ELF-1 (cell line): ENCODE measurements around the gene LINC00237.
A peak's percentile ranks its signal among the peaks of the same experiment; 100 is the strongest.

ENCODE experiments used
- DNase-seq: peaks from one replicate; pipeline ENCODE4 v3.0.0-alpha.2; 2016; ENCODE audit warnings: low read depth, low spot score

LINC00237 gene

DNA sequence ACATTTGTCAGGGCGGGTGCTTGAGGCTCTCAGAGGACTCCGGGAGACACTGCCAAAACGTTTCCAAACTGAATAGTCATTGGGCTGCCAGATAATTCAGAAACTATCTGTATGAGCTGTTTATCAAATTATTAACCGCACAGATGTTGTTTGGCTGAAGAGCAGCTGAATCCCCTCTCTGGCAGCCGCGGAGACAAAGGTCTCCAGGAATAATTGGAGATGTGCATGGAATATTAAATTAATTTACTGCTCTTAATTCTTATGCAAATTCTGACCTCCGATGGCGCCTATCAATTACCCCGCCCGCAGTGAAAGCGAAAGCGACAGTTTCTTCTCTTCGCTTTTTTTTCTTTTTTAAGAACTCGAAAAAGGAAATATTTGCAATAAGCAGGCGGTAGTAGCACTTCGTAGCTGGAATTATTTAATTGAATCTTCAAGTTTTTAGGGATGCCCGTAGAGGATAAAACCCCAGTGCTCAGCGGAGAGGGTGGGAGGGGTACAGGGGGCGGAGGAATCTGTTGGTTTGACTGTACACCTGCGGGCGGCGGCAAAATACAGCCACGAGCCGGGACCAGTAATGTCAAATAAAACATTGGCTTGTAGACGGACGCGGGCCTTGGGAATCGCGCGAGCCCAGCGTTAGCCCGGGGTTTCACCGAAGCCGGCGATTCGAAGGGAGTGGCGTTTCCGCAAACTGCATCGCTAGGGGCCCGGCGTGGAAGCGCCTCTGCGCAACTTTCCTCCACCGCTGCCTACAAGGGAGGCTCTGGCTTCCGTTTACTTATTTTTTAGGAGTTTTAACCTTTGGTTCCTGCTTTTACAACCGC lies 6.2 kb downstream of the LINC00237 start:
- DNase-seq: peak; percentile 40

DNA sequence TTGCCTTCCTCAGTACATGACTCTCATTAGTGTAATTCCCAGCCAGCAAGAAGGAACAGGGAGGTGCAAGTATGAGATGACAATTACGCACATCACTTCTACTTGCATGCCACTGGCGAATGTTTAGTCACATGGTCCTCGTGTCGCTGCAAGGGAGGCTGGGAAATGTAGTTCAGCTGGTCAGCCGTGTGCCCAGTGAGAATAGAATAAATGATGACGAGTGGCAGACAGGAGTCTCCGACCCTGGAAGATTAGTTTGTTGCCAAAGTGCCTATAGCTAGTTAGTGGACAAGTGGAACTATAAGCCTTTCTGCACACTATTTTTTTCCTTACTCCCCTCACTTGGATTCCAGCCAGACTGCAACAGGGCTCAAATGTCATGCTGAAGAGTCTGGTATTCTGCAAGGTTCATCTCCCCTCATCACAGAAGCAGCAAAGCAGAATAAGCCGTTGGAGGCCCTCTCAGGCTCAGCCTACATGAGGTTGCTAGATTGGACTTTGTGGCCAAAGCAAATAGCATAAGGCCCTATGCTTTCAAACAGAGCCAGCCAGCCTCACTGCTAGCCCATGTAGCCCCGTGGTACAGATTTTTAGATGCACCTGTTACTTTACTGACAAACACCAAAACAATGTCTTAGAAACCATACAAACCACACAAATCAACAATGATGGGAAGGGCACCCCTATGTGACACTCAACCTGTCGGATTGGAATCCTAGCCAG lies 9.7 kb downstream of the LINC00237 start:
- DNase-seq: peak; percentile 20

DNA sequence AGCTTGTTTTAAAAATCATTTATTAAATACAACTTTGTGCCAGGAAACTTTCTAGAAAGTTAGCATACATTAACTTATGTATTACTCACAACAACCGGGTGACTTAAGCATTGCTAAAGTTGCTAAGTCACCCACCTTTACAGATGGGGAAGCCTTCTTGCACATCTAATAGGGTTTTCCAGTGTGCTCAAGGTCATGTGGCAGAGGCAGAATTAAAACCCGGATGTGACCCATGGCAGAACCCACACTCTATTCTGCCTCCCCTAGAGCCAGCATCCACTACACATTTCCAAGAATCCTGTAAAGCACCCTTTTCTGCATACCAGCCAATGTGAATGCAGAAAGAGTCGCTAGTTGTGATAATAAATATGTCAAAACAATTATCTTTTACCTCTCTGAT lies 13.4 kb downstream of the LINC00237 start:
- DNase-seq: no peak

DNA sequence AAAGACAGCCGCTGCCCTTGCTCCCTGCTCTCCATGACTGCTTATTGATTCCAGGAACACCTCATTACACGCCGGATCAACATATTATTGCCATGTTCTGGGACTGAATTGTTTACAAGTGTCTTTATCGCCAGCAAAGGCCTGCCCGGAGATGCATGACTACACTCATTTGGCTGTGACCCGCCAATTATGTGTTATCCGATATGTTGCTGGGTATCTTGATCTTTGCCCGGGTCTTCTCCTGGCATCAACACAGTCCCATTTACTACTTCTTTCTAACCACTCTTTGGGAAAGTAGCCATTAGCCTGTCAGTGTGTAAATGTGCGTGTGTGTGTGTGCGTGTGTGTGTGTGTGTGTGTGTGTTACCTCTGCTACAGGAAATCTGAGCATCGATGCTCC lies 15.4 kb downstream of the LINC00237 start:
- no peak for DNase-seq

- peak; percentile 12 for DNase-seq
These were observed 16.0 kb downstream of the LINC00237 start for GRCh38 chr20:21090111-21090618.

GRCh38 chr20:21089391-21089790 lies 16.8 kb downstream of the LINC00237 start:
- no peak for DNase-seq

GRCh38 chr20:21087862-21088540 lies 18.2 kb downstream of the LINC00237 start:
- no peak for DNase-seq

- DNase-seq: no peak
These were observed 22.3 kb downstream of the LINC00237 start for GRCh38 chr20:21083825-21084325.

- peak; percentile 25 for DNase-seq
These were observed 23.6 kb downstream of the LINC00237 start for GRCh38 chr20:21082584-21082983.

DNA sequence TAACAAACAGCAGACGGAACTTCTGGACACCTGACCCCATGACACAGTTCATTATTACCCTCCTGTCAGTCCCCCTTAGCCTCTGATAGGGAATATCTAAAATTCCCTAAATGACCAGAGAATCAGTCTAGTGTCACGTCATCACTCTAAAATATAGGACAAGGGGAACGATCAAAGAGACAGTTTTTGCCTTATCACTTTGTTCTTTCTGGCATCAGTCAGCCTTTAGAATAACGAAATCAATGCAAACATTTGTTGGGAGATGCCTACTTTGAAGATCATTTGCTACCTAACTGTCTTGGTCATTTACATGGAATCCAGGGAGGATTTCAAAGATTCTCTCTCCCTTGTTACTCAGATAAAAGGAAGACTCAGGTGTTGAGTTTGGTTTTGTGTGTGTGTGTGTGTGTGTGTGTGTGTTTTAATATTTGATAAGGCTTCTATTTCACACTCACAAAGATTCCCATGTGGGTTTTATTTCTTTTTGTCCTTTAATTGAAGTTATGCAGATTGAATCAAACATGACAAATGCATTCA lies 28.3 kb downstream of the LINC00237 start:
- DNase-seq: no peak

DNA sequence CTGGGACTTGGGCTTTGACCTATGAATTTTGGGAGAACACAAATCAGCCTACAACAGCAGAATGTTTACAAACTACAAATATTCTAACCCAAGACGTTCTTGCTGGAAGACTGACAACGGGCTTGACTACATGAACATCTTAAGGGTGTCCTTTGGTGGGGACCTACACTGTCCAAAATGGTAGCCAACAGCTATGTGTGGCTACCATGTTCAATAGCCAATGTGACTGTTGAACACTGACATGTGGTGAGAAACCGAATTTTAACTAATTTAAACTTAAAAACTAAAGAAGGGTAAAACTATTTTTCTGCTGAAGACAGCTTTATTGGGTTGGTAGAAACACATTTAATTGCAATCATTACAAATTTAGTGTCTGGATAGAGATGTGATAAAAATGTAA lies 30.1 kb downstream of the LINC00237 start:
- DNase-seq: no peak

DNA sequence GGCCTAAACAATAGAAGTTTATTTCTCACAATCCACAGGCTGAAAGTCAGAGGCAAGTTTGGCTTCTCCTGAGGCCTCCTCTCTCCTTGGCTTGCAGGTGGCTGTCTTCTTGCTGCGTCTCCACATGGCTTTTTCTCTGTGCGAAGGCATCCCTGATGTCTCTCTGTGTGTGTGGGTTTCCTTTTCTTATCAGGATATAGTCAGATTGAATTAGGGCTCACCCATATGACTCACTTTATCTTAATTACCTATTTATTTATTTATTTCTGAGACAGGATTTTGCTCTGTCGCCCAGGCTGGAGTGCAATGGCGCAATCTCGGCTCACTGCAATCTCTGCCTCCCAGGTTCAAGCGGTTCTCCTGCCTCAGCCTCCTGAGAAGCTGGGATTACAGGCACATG lies 30.7 kb downstream of the LINC00237 start:
- no peak for DNase-seq

- DNase-seq: no peak
These were observed 31.4 kb downstream of the LINC00237 start for GRCh38 chr20:21074605-21075336.

DNA sequence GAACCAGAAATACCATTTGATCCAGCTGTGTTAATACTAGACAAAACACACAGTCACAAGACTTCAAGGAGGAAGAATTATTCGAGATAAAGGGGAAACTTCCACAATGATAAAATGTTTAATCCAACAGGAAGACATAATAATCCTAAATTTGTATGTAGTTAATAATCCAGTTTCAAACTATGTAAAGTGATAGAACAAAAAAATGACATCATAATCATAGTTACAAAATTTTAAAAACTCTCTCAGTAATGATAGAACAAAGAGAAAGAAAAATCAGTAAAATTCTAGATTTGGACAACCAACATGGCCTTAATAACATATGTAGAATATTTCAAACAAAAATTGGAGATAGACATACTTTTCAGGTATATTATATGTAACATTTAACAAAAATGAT lies 38.9 kb downstream of the LINC00237 start:
- no peak for DNase-seq

DNA sequence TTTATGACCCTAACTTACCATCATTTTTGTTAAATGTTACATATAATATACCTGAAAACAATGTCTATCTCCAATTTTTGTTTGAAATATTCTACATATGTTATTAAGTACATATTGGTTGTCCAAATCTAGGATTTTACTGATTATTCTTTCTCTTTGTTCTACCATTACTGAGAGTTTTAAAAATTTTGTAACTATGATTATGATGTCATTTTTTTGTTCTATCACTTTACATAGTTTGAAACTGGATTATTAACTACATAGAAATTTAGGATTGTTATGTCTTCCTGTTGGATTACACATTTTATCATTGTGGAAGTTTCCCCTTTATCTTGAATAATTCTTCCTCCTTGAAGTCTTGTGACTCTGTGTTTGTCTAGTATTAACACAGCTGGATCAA lies 41.2 kb downstream of the LINC00237 start:
- no peak for DNase-seq

- no peak for DNase-seq
These were observed 42.9 kb downstream of the LINC00237 start for GRCh38 chr20:21063276-21063675.

- DNase-seq: peak; percentile 34
These were observed 53.0 kb downstream of the LINC00237 start for GRCh38 chr20:21053002-21053762.

DNA sequence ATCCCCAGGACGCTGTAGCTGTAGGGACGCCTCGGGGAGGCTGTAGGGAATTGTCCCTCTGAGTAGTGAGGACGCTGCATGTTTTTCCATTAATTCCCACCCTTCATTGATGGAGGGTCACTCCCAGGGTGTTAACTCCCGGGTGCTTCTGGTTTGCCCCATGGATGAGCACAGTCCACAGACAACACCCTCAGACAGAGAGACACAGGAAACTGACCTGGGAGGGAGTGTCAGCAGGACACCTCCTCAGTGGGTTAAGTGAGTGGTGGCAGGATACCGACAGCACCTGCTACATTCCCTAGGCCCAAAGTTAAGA lies 53.5 kb downstream of the LINC00237 start:
- DNase-seq: no peak

DNA sequence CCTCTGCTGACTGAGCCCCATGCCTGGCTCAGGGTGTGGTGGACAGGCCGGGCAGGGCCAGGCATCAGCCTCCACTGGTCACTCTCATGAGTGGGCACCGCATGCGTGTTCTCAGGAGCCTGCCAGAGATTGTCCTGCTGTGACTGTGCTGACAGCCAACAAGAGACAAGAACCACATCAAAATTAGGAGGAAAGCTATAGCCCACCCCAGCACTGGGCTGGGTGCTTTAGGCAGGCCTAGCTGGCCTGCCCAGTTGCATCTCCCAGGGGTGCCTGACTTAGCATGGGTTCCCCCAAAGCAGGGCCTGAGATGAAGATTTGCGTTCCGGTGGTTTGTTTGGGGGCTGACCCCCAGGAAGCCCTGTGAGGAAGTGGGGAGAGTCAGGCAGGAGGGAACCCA lies 53.9 kb downstream of the LINC00237 start:
- DNase-seq: no peak

GRCh38 chr20:21050710-21051109 lies 55.4 kb downstream of the LINC00237 start:
- DNase-seq: no peak
